BLaER1 treated with 17β-estradiol and CSF1 and Interleukin-3, amounts not matched to agents 10 nM and 100 nM (cell line): ENCODE measurements around the gene P4HTM.

ENCODE experiments used
- H3K27ac ChIP-seq, 11 experiments: shearing (Covaris generic); formaldehyde crosslinking; 2 replicates each; pipeline ENCODE4 v1.8.1; 2022
- H3K27me3 ChIP-seq, 11 experiments: shearing (Covaris generic); formaldehyde crosslinking; 2 replicates each; pipeline ENCODE4 v1.8.1; 2022
- H3K36me3 ChIP-seq, 11 experiments: shearing (Covaris generic); formaldehyde crosslinking; 2 replicates each; pipeline ENCODE4 v1.8.1; 2022
- H3K4me1 ChIP-seq, 10 experiments: shearing (Covaris generic); formaldehyde crosslinking; 2 replicates each; pipeline ENCODE4 v1.8.1; 2022
- H3K4me2 ChIP-seq, 11 experiments: shearing (Covaris generic); formaldehyde crosslinking; 2 replicates each; pipeline ENCODE4 v1.8.1; 2022
- H3K4me3 ChIP-seq, 10 experiments: shearing (Covaris generic); formaldehyde crosslinking; 2 replicates each; pipeline ENCODE4 v1.8.1; 2022
- H3K9ac ChIP-seq, 11 experiments: shearing (Covaris generic); formaldehyde crosslinking; 2 replicates each; pipeline ENCODE4 v1.8.1; 2022
- H3K9me3 ChIP-seq, 11 experiments: shearing (Covaris generic); formaldehyde crosslinking; replicated peaks in 1 of 11; 2 replicates each; pipeline ENCODE4 v1.8.1; 2022
- H4K20me1 ChIP-seq, 11 experiments: shearing (Covaris generic); formaldehyde crosslinking; 2 replicates each; pipeline ENCODE4 v1.8.1; 2022
- Cebpa-rat ChIP-seq, 11 experiments: shearing (Covaris generic); IDR thresholded peaks; 2 replicates each; pipeline ENCODE4 v1.8.1; 2022

The P4HTM gene

GRCh38 chr3:48957006-48957705 is 32.9 kb upstream of the P4HTM start:
- Histone ChIP-seq H3K27me3 (no peaks in the 10 kb centered on the region), H3K9ac (no peak overlapping the region), H4K20me1 (peaks cover 20 to 94% (median 79%) of the 10 kb centered on the region in 11 experiments; a peak in 20 of 22 replicates), H3K9me3 (no peaks in the 10 kb centered on the region), H3K27ac (no peak overlapping the region), H3K4me3 (no peak overlapping the region), H3K4me1 (peaks cover 24 to 48% (median 41%) of the 10 kb centered on the region in 10 experiments), H3K36me3 (peaks cover 58 to 77% (median 72%) of the 10 kb centered on the region in 11 experiments), H3K4me2 (no peak overlapping the region)
- TF ChIP-seq Cebpa-rat (IDR thresholded peaks at IDR 0.05): no peak

- Histone ChIP-seq H3K4me1 (peaks cover 19 to 50% (median 33%) of the 10 kb centered on the region in 10 experiments), H3K27me3 (no peaks in the 10 kb centered on the region), H3K9me3 (no peaks in the 10 kb centered on the region), H4K20me1 (peaks cover 10 to 86% (median 74%) of the 10 kb centered on the region in 11 experiments; a peak in 20 of 22 replicates), H3K4me3 (no peak overlapping the region), H3K36me3 (peaks cover 62 to 81% (median 75%) of the 10 kb centered on the region in 11 experiments), H3K4me2 (peak overlapping the region; percentile 16 to 83 (median 60); a peak in 19 of 22 replicates), H3K9ac (peak overlapping the region in 6 of 11 experiments; percentile 7 to 59 (median 27); a peak in 8 of 22 replicates), H3K27ac (peak overlapping the region in 7 of 11 experiments; percentile 6 to 71 (median 57); a peak in 14 of 22 replicates)
- TF ChIP-seq Cebpa-rat (IDR thresholded peaks at IDR 0.05): peak in 3 of 11 experiments; percentile 44 to 83 (median 76); a peak in 3 of 22 replicates
These were observed 29.1 kb upstream of the P4HTM start for GRCh38 chr3:48960841-48961413.

- H3K9ac ChIP-seq: 0 out of 22 replicates have a peak overlapping the region, but pooled peaks of 1 of the 11 experiments have one; percentile 24
- TF ChIP-seq Cebpa-rat (IDR thresholded peaks at IDR 0.05): no peak
- peaks cover 70 to 83% (median 76%) of the 10 kb centered on the region in 11 experiments for H3K36me3 ChIP-seq
- H3K4me3 ChIP-seq: no peak overlapping the region
- H3K4me2 ChIP-seq: peak overlapping the region in 3 of 11 experiments; percentile 60 to 77 (median 75); a peak in 3 of 22 replicates
- peaks cover 19 to 62% (median 45%) of the 10 kb centered on the region in 10 experiments for H3K4me1 ChIP-seq
- no peaks in the 10 kb centered on the region for H3K9me3 ChIP-seq
- H3K27ac ChIP-seq: peak overlapping the region in 2 of 11 experiments; percentile 57 to 71; a peak in 3 of 22 replicates
- H3K27me3 ChIP-seq: no peaks in the 10 kb centered on the region
- H4K20me1 ChIP-seq: peaks cover 20 to 84% (median 67%) of the 10 kb centered on the region in 11 experiments; a peak in 20 of 22 replicates
These were observed 27.7 kb upstream of the P4HTM start for GRCh38 chr3:48962340-48962739.

GRCh38 chr3:48962939-48963338 is 27.1 kb upstream of the P4HTM start:
- no peak for TF ChIP-seq Cebpa-rat (IDR thresholded peaks at IDR 0.05)
- Histone ChIP-seq H3K4me3 (no peak overlapping the region), H3K9ac (no peak overlapping the region)

GRCh38 chr3:48963591-48963990 is 26.4 kb upstream of the P4HTM start:
- Histone ChIP-seq H3K36me3 (peaks cover 70 to 83% (median 76%) of the 10 kb centered on the region in 11 experiments), H3K9ac (no peak overlapping the region), H3K4me1 (peaks cover 19 to 61% (median 45%) of the 10 kb centered on the region in 10 experiments), H3K27me3 (no peaks in the 10 kb centered on the region), H3K27ac (no peak overlapping the region), H3K4me3 (no peak overlapping the region), H4K20me1 (peaks cover 20 to 79% (median 55%) of the 10 kb centered on the region in 11 experiments; a peak in 20 of 22 replicates), H3K4me2 (no peak overlapping the region), H3K9me3 (no peaks in the 10 kb centered on the region)
- TF ChIP-seq Cebpa-rat (IDR thresholded peaks at IDR 0.05): no peak

More at GRCh38 chr3:48962939-48963338, 27.1 kb upstream of the P4HTM start:
- Histone ChIP-seq H3K27ac (peak overlapping the region in 1 of 11 experiments; percentile 71; a peak in 1 of 22 replicates), H4K20me1 (peaks cover 20 to 80% (median 62%) of the 10 kb centered on the region in 11 experiments; a peak in 20 of 22 replicates), H3K9me3 (no peaks in the 10 kb centered on the region), H3K4me2 (no peak overlapping the region; a peak in 1 of 22 replicates), H3K27me3 (no peaks in the 10 kb centered on the region), H3K4me1 (peaks cover 19 to 62% (median 45%) of the 10 kb centered on the region in 10 experiments), H3K36me3 (peaks cover 70 to 83% (median 76%) of the 10 kb centered on the region in 11 experiments)

- Histone ChIP-seq H3K27me3 (no peaks in the 10 kb centered on the region), H3K4me2 (peak overlapping the region in 7 of 11 experiments; percentile 0 to 50 (median 7); a peak in 6 of 22 replicates), H4K20me1 (peaks cover 0 to 57% (median 29%) of the 10 kb centered on the region in 11 experiments; a peak in 16 of 22 replicates), H3K36me3 (peaks cover 95 to 100% (median 99%) of the 10 kb centered on the region in 11 experiments), H3K4me1 (peaks cover 0 to 36% (median 22%) of the 10 kb centered on the region in 10 experiments; a peak in 15 of 20 replicates), H3K9ac (no peak overlapping the region; a peak in 1 of 22 replicates), H3K9me3 (no peaks in the 10 kb centered on the region), H3K4me3 (no peak overlapping the region), H3K27ac (no peak overlapping the region; a peak in 1 of 22 replicates)
- no peak for TF ChIP-seq Cebpa-rat (IDR thresholded peaks at IDR 0.05)
These were observed 23.7 kb upstream of the P4HTM start for GRCh38 chr3:48966367-48966766.

- Histone ChIP-seq H3K4me2 (peak overlapping the region in 6 of 11 experiments; percentile 5 to 50 (median 16); a peak in 7 of 22 replicates), H3K9me3 (no peaks in the 10 kb centered on the region), H3K27ac (no peak overlapping the region; a peak in 1 of 22 replicates), H3K4me1 (peaks cover 0 to 30% (median 17%) of the 10 kb centered on the region in 10 experiments; a peak in 14 of 20 replicates), H3K4me3 (no peak overlapping the region), H3K9ac (peak overlapping the region in 1 of 11 experiments; percentile 6; a peak in 1 of 22 replicates), H3K27me3 (no peaks in the 10 kb centered on the region), H3K36me3 (peaks cover 98 to 100% (median 99%) of the 10 kb centered on the region in 11 experiments), H4K20me1 (peaks cover 0 to 51% (median 24%) of the 10 kb centered on the region in 11 experiments; a peak in 16 of 22 replicates)
- TF ChIP-seq Cebpa-rat (IDR thresholded peaks at IDR 0.05): no peak
These were observed 23.1 kb upstream of the P4HTM start for GRCh38 chr3:48966876-48967361.

GRCh38 chr3:48970586-48970985 is 19.5 kb upstream of the P4HTM start:
- Histone ChIP-seq H3K27me3 (no peaks in the 10 kb centered on the region), H4K20me1 (peaks cover 0 to 22% (median 15%) of the 10 kb centered on the region in 11 experiments; a peak in 14 of 22 replicates), H3K9me3 (no peaks in the 10 kb centered on the region), H3K27ac (no peak overlapping the region), H3K4me3 (no peak overlapping the region), H3K4me1 (peaks cover 0 to 18% (median 14%) of the 10 kb centered on the region in 10 experiments; a peak in 9 of 20 replicates), H3K36me3 (peaks cover 99 to 100% (median 99%) of the 10 kb centered on the region in 11 experiments), H3K9ac (no peak overlapping the region), H3K4me2 (no peak overlapping the region)
- TF ChIP-seq Cebpa-rat (IDR thresholded peaks at IDR 0.05): no peak
